ENCODE data around the gene AGAP3. TPM values are rescaled to one million over a fixed set of nuclear protein-coding genes. Genes with fewer than 3 reads are reported as not detected.
A peak's percentile ranks its signal among the peaks of the same experiment; 100 is the strongest.

The AGAP3 gene
- total RNA-seq, 2 donors from 2014 or later, result 26.9 to 28.4 TPM

- Mint-ChIP-seq H3K27ac (no peak overlapping the region), H3K9me3 (no peaks in the 10 kb centered on the region), H3K4me1 (ENCODE audit: low read depth) (no peaks in the 10 kb centered on the region), H3K4me3 (no peak overlapping the region), H3K27me3 (ENCODE audit: low read depth) (no peaks in the 10 kb centered on the region), H3K36me3 (ENCODE audit: insufficient read depth in 2 of 2) (no peaks in the 10 kb centered on the region)
- ATAC-seq (replicated peaks in 1 of 2) (no peak), DNase-seq (no peak)
Observed at GRCh38 chr7:151103973-151104372, 17.7 kb downstream of the AGAP3 start.

GRCh38 chr7:151104411-151105235 is 18.3 kb downstream of the AGAP3 start:
- no peaks in the 10 kb centered on the region for H3K27me3 Mint-ChIP-seq (ENCODE audit: low read depth)
- no peaks in the 10 kb centered on the region for H3K36me3 Mint-ChIP-seq (ENCODE audit: insufficient read depth in 2 of 2)
- no peak overlapping the region for H3K4me3 Mint-ChIP-seq
- no peaks in the 10 kb centered on the region for H3K9me3 Mint-ChIP-seq
- ATAC-seq (replicated peaks in 1 of 2), result no peak
- DNase-seq, result no peak
- H3K4me1 Mint-ChIP-seq (ENCODE audit: low read depth), result no peaks in the 10 kb centered on the region
- H3K27ac Mint-ChIP-seq, result no peak overlapping the region

- ATAC-seq (replicated peaks in 1 of 2), result no peak
- Mint-ChIP-seq H3K4me1 (ENCODE audit: low read depth) (no peaks in the 10 kb centered on the region), H3K27ac (no peak overlapping the region), H3K36me3 (ENCODE audit: insufficient read depth in 2 of 2) (no peaks in the 10 kb centered on the region), H3K4me3 (no peak overlapping the region), H3K9me3 (no peaks in the 10 kb centered on the region), H3K27me3 (ENCODE audit: low read depth) (peaks cover 3% of the 10 kb centered on the region)
- no peak for DNase-seq
Observed at GRCh38 chr7:151107882-151108281, 21.6 kb downstream of the AGAP3 start.

- DNase-seq (no peak), ATAC-seq (replicated peaks in 1 of 2) (no peak)
- H3K27ac Mint-ChIP-seq, result no peak overlapping the region
- no peaks in the 10 kb centered on the region for H3K36me3 Mint-ChIP-seq (ENCODE audit: insufficient read depth in 2 of 2)
- H3K27me3 Mint-ChIP-seq (ENCODE audit: low read depth), result peaks cover 14% of the 10 kb centered on the region
- no peaks in the 10 kb centered on the region for H3K4me1 Mint-ChIP-seq (ENCODE audit: low read depth)
- H3K9me3 Mint-ChIP-seq, result no peaks in the 10 kb centered on the region
- no peak overlapping the region for H3K4me3 Mint-ChIP-seq
Observed at GRCh38 chr7:151109094-151110048, 23.1 kb downstream of the AGAP3 start.

GRCh38 chr7:151110236-151110940 is 24.1 kb downstream of the AGAP3 start:
- Mint-ChIP-seq H3K4me1 (ENCODE audit: low read depth) (no peaks in the 10 kb centered on the region), H3K4me3 (no peak overlapping the region), H3K27me3 (ENCODE audit: low read depth) (peaks cover 14% of the 10 kb centered on the region), H3K9me3 (no peaks in the 10 kb centered on the region), H3K27ac (no peak overlapping the region), H3K36me3 (ENCODE audit: insufficient read depth in 2 of 2) (no peaks in the 10 kb centered on the region)
- no peak for DNase-seq
- no peak for ATAC-seq (replicated peaks in 1 of 2)

- Mint-ChIP-seq H3K4me3 (no peak overlapping the region), H3K9me3 (no peaks in the 10 kb centered on the region), H3K36me3 (ENCODE audit: insufficient read depth in 2 of 2) (no peaks in the 10 kb centered on the region), H3K27me3 (ENCODE audit: low read depth) (peaks cover 14% of the 10 kb centered on the region), H3K4me1 (ENCODE audit: low read depth) (no peaks in the 10 kb centered on the region), H3K27ac (no peak overlapping the region)
- DNase-seq (peak; percentile 78 to 81), ATAC-seq (replicated peaks in 1 of 2) (peak; percentile 77 to 80)
Observed at GRCh38 chr7:151110941-151111645, 24.8 kb downstream of the AGAP3 start.

- H3K4me3 Mint-ChIP-seq, result peak overlapping the region; percentile 10 to 32
- no peak for DNase-seq
- no peaks in the 10 kb centered on the region for H3K9me3 Mint-ChIP-seq
- ATAC-seq (replicated peaks in 1 of 2), result no peak
- no peaks in the 10 kb centered on the region for H3K4me1 Mint-ChIP-seq (ENCODE audit: low read depth)
- peaks cover 14% of the 10 kb centered on the region for H3K27me3 Mint-ChIP-seq (ENCODE audit: low read depth)
- peaks cover 0 to under 1% of the 10 kb centered on the region in 2 donors for H3K36me3 Mint-ChIP-seq (ENCODE audit: insufficient read depth in 2 of 2)
- H3K27ac Mint-ChIP-seq, result no peak overlapping the region
Observed at GRCh38 chr7:151113344-151114150, 27.3 kb downstream of the AGAP3 start.

GRCh38 chr7:151114151-151115090 is 28.1 kb downstream of the AGAP3 start:
- Mint-ChIP-seq H3K4me3 (peak overlapping the region in 1 of 2 donors; percentile 32), H3K27ac (no peak overlapping the region)
- peak; percentile 25 to 41 for ATAC-seq (replicated peaks in 1 of 2)

GRCh38 chr7:151115121-151115835 is 29.0 kb downstream of the AGAP3 start:
- Mint-ChIP-seq H3K36me3 (ENCODE audit: insufficient read depth in 2 of 2) (peaks cover 0 to 3% of the 10 kb centered on the region in 2 donors), H3K27ac (no peak overlapping the region), H3K4me1 (ENCODE audit: low read depth) (no peaks in the 10 kb centered on the region), H3K27me3 (ENCODE audit: low read depth) (peaks cover 14% of the 10 kb centered on the region), H3K4me3 (peak overlapping the region; percentile 13 to 67), H3K9me3 (no peaks in the 10 kb centered on the region)
- peak; percentile 57 to 69 for DNase-seq
- ATAC-seq (replicated peaks in 1 of 2), result peak; percentile 71

More at GRCh38 chr7:151114151-151115090, 28.1 kb downstream of the AGAP3 start:
- peaks cover 14% of the 10 kb centered on the region for H3K27me3 Mint-ChIP-seq (ENCODE audit: low read depth)
- H3K36me3 Mint-ChIP-seq (ENCODE audit: insufficient read depth in 2 of 2), result peaks cover 0 to 1% of the 10 kb centered on the region in 2 donors
- no peaks in the 10 kb centered on the region for H3K9me3 Mint-ChIP-seq
- H3K4me1 Mint-ChIP-seq (ENCODE audit: low read depth), result no peaks in the 10 kb centered on the region
- DNase-seq, result no peak

GRCh38 chr7:151115836-151116418 is 29.7 kb downstream of the AGAP3 start:
- H3K9me3 Mint-ChIP-seq, result no peaks in the 10 kb centered on the region
- H3K27me3 Mint-ChIP-seq (ENCODE audit: low read depth), result peaks cover 14% of the 10 kb centered on the region
- H3K27ac Mint-ChIP-seq, result no peak overlapping the region
- peaks cover 0 to 3% of the 10 kb centered on the region in 2 donors for H3K36me3 Mint-ChIP-seq (ENCODE audit: insufficient read depth in 2 of 2)
- H3K4me1 Mint-ChIP-seq (ENCODE audit: low read depth), result no peaks in the 10 kb centered on the region
- H3K4me3 Mint-ChIP-seq, result peak overlapping the region; percentile 13 to 67
- ATAC-seq (replicated peaks in 1 of 2) (no peak), DNase-seq (no peak)
